H1 (cell line): ENCODE results near the gene HBEGF. TPM values are rescaled to one million over a fixed set of nuclear protein-coding genes. Genes with fewer than 3 reads are reported as not detected.

ENCODE experiments used
- CTCF ChIA-PET: fragments of 300-600 bp; sonication (Branson Sonifier 250); formaldehyde crosslinking; loops from one replicate; lab custom pipeline; 2021; ENCODE audit not compliant: partially characterized antibody; lab: Charles Lee
- POLR2A ChIA-PET: fragments of 300-600 bp; sonication (Branson Sonifier 250); formaldehyde crosslinking; loops from one replicate; lab custom pipeline; 2021; ENCODE audit warnings: inconsistent platforms; ENCODE audit not compliant: partially characterized antibody; lab: Charles Lee
- DNase-seq, 2 experiments: peaks; one replicate each; pipeline versions ENCODE4 v3.0.0 to v3.0.0-alpha.2; 2010 to 2022; ENCODE audit warnings: low spot score in 2 of 2, low read depth in 1 of 2, mixed read lengths in 1 of 2
- FAIRE-seq: peaks from 2 replicates; lab custom pipeline; 2011; peaks lifted over from hg19 to GRCh38; lab: Jason Lieb, UNC
- H2AFZ ChIP-seq: 2 replicates; pipeline ENCODE4 v1.8.1; 2012; ENCODE audit warnings: low read length, inconsistent platforms
- H2AK5ac ChIP-seq: 2 replicates; pipeline ENCODE4 v1.6.1; 2013; ENCODE audit warnings: low read depth, low read length
- H2BK120ac ChIP-seq: replicated peaks from 2 replicates; pipeline ENCODE3; 2013; ENCODE audit warnings: low read depth, low read length, inconsistent platforms
- H2BK12ac ChIP-seq: 2 replicates; pipeline ENCODE4 v1.6.1; 2013; ENCODE audit warnings: low read depth, low read length
- H2BK15ac ChIP-seq: 2 replicates; pipeline ENCODE4 v1.6.1; 2013; ENCODE audit warnings: low read length
- H2BK20ac ChIP-seq: 2 replicates; pipeline ENCODE4 v1.6.1; 2013; ENCODE audit warnings: low read length
- H2BK5ac ChIP-seq: 2 replicates; pipeline ENCODE4 v1.6.1; 2013; ENCODE audit warnings: low read depth, low read length
- H3K14ac ChIP-seq: 2 replicates; pipeline ENCODE4 v1.6.1; 2013; ENCODE audit warnings: inconsistent platforms; ENCODE audit not compliant: insufficient read length
- H3K18ac ChIP-seq: 2 replicates; pipeline ENCODE4 v1.6.1; 2013; ENCODE audit warnings: low read length; ENCODE audit errors: extremely low read depth
- H3K23ac ChIP-seq: 2 replicates; pipeline ENCODE4 v1.6.1; 2013; ENCODE audit warnings: inconsistent platforms; ENCODE audit not compliant: insufficient read length
- H3K23me2 ChIP-seq: 2 replicates; pipeline ENCODE4 v1.6.1; 2013; ENCODE audit warnings: low read depth, low read length
- H3K27ac ChIP-seq: 2 replicates; pipeline ENCODE4 v1.6.1; 2011; ENCODE audit warnings: low read depth, low read length, inconsistent platforms
- H3K27me3 ChIP-seq, 4 experiments: replicated peaks in 1 of 4; 1 replicate in 1 of 4; 2 replicates in 3 of 4; pipeline versions ENCODE4 v1.6.1 to v1.8.1; 2011 to 2013; ENCODE audit warnings: low read length in 3 of 4, mild to moderate bottlenecking in 3 of 4, inconsistent platforms in 2 of 4, mixed read lengths in 2 of 4, moderate library complexity in 1 of 4; ENCODE audit not compliant: control insufficient read depth in 3 of 4, insufficient read depth in 3 of 4; ENCODE audit errors: extremely low read depth in 1 of 4
- H3K36me3 ChIP-seq, 4 experiments: 2 replicates each; pipeline versions ENCODE4 v1.6.1 to v1.8.1; 2011 to 2013; ENCODE audit warnings: mild to moderate bottlenecking in 4 of 4, low read length in 3 of 4, moderate library complexity in 2 of 4, control low read depth in 1 of 4, inconsistent platforms in 1 of 4; ENCODE audit not compliant: insufficient read depth in 4 of 4, control insufficient read depth in 2 of 4
- H3K4ac ChIP-seq: replicated peaks from 2 replicates; pipeline ENCODE3; 2013; ENCODE audit warnings: low read length, low read depth, mixed read lengths, inconsistent platforms; ENCODE audit not compliant: insufficient read length
- H3K4me1 ChIP-seq, 4 experiments: replicated peaks in 1 of 4; 1 replicate in 1 of 4; 2 replicates in 3 of 4; pipeline versions ENCODE4 v1.6.1 to v1.8.1; 2011 to 2013; ENCODE audit warnings: low read length in 3 of 4, inconsistent platforms in 2 of 4, mixed read lengths in 1 of 4; ENCODE audit not compliant: insufficient read depth in 4 of 4, control insufficient read depth in 3 of 4
- H3K4me2 ChIP-seq, 2 experiments: 2 replicates each; pipeline versions ENCODE4 v1.6.1 to v1.8.1; 2011 to 2013; ENCODE audit warnings: low read depth in 2 of 2, low read length in 2 of 2, control low read depth in 1 of 2, inconsistent platforms in 1 of 2, mild to moderate bottlenecking in 1 of 2; ENCODE audit not compliant: insufficient read depth in 1 of 2
- H3K4me3 ChIP-seq, 4 experiments: fragments of 200-600, 300-600 bp in 1 of 4; sonication (generic), shearing (Covaris generic), sonication (Bioruptor Twin) in 1 of 4; 2 replicates each; pipeline versions ENCODE4 v1.5.1 to v1.8.1; 2011 to 2016; ENCODE audit warnings: low read length in 4 of 4, low read depth in 3 of 4, control low read depth in 2 of 4, inconsistent platforms in 2 of 4, mild to moderate bottlenecking in 2 of 4, mixed read lengths in 1 of 4, moderate library complexity in 1 of 4; ENCODE audit not compliant: insufficient read depth in 2 of 4; ENCODE audit errors: extremely low read depth in 1 of 4
- H3K56ac ChIP-seq: replicated peaks from 2 replicates; pipeline ENCODE3; 2013; ENCODE audit warnings: low read depth, mild to moderate bottlenecking, mixed read lengths, low read length, inconsistent platforms; ENCODE audit not compliant: insufficient read length
- H3K79me1 ChIP-seq: 2 replicates; pipeline ENCODE4 v1.6.1; 2013; ENCODE audit warnings: low read depth, low read length, control low read depth
- H3K79me2 ChIP-seq, 2 experiments: 2 replicates each; pipeline versions ENCODE4 v1.6.1 to v1.8.1; 2012 to 2013; ENCODE audit warnings: low read length in 2 of 2, mild to moderate bottlenecking in 2 of 2, inconsistent platforms in 1 of 2; ENCODE audit not compliant: insufficient read depth in 2 of 2, control insufficient read depth in 1 of 2
- H3K9ac ChIP-seq, 4 experiments: replicated peaks in 1 of 4; 1 replicate in 1 of 4; 2 replicates in 3 of 4; pipeline versions ENCODE4 v1.6.1 to v1.8.1; 2011 to 2013; ENCODE audit warnings: low read depth in 3 of 4, low read length in 3 of 4, control low read depth in 2 of 4, mild to moderate bottlenecking in 2 of 4, moderate library complexity in 2 of 4, inconsistent platforms in 1 of 4; ENCODE audit errors: extremely low read depth in 1 of 4
- H3K9me3 ChIP-seq, 2 experiments: 2 replicates each; pipeline versions ENCODE4 v1.6.1 to v1.8.1; 2012 to 2013; ENCODE audit warnings: mild to moderate bottlenecking in 2 of 2, moderate library complexity in 2 of 2, control low read depth in 1 of 2, inconsistent platforms in 1 of 2, low read depth in 1 of 2, low read length in 1 of 2, mixed read lengths in 1 of 2; ENCODE audit not compliant: insufficient read depth in 2 of 2
- H4K20me1 ChIP-seq, 2 experiments: replicated peaks in 1 of 2; 2 replicates each; pipeline versions ENCODE3 to v1.8.1; 2011 to 2013; ENCODE audit warnings: inconsistent platforms in 2 of 2, low read length in 2 of 2, mild to moderate bottlenecking in 1 of 2; ENCODE audit not compliant: insufficient read depth in 2 of 2, control insufficient read depth in 1 of 2
- H4K5ac ChIP-seq: 2 replicates; pipeline ENCODE4 v1.6.1; 2013; ENCODE audit warnings: low read length, low read depth, mixed read lengths, inconsistent platforms; ENCODE audit not compliant: insufficient read length
- H4K8ac ChIP-seq: 2 replicates; pipeline ENCODE4 v1.8.0; 2013; ENCODE audit warnings: mild to moderate bottlenecking, moderate library complexity, low read length, inconsistent platforms; ENCODE audit not compliant: insufficient read depth; ENCODE audit errors: extremely low read depth
- H4K91ac ChIP-seq: replicated peaks from 2 replicates; pipeline ENCODE3; 2013; ENCODE audit warnings: low read length, mixed read lengths, inconsistent platforms; ENCODE audit not compliant: insufficient read length
- WGBS, 2 experiments: shearing (Covaris generic) in 1 of 2; methylation state at CpG; one replicate each; pipeline versions ENCODE4 v1.1.6 to v1.1.7; 2013 to 2015; ENCODE audit warnings: low lambda C conversion rate in 2 of 2, mixed read lengths in 2 of 2, inconsistent platforms in 1 of 2, low coverage in 1 of 2, missing lambda C conversion rate in 1 of 2; ENCODE audit not compliant: insufficient replicate concordance in 2 of 2, insufficient coverage in 1 of 2, insufficient read length in 1 of 2; ENCODE audit errors: extremely low coverage in 1 of 2, missing lambda C conversion rate in 1 of 2; 5-methylcytosine and 5-hydroxymethylcytosine counted together
- polyA plus RNA-seq, 7 experiments: library from polyadenylated mRNA; depleted of rRNA in 3 of 7; stranded (reverse) in 5 of 7; unstranded in 2 of 7; fragments of >200 nt in 5 of 7; fragments of 200-250 nt in 2 of 7; gene quantifications; 1 replicate in 5 of 7; 2 replicates in 1 of 7; 4 replicates in 1 of 7; pipeline versions ENCODE4 v1.2.1 to v1.2.3, GENCODE V29; 2011 to 2013; ENCODE audit warnings: missing spikeins in 2 of 7, mixed read lengths in 2 of 7
- total RNA-seq: library from RNA; stranded (reverse); fragmentation: NEBNext Ultra II Directional; extraction: Animal tissue kit (Norgen Biotek cat#: 25700); gene quantifications from 2 replicates; pipeline ENCODE4 v1.2.1, GENCODE V29; 2021
- TF ChIP-seq, protein P1 (sequence below), 3 experiments: IDR thresholded peaks; 1 replicate in 2 of 3; 2 replicates in 1 of 3; pipeline versions ENCODE4 v1.5.1 to v1.6.1; 2011; ENCODE audit warnings: low read length in 3 of 3, mild to moderate bottlenecking in 3 of 3, inconsistent platforms in 2 of 3, low read depth in 1 of 3, moderate library complexity in 1 of 3; ENCODE audit not compliant: insufficient read depth in 1 of 3; ENCODE audit errors: control extremely low read depth in 1 of 3

The HBEGF gene
- total and polyA plus RNA-seq, 2 of the 8 experiments (the other 6 are each of a cell fraction or from before 2014, with no cell fraction given): 2.4 to 2.5 TPM

- Histone ChIP-seq H2AK5ac (no peak overlapping the region), H4K8ac (no peak overlapping the region), H3K23ac (no peak overlapping the region), H4K20me1 (no peaks in the 10 kb centered on the region), H3K56ac (no peak overlapping the region), H3K36me3 (no peaks in the 10 kb centered on the region), H2BK5ac (no peak overlapping the region), H3K14ac (no peak overlapping the region), H3K79me1 (no peaks in the 10 kb centered on the region), H2BK20ac (no peak overlapping the region), H3K27me3 (peaks cover 0 to 7% (median 2%) of the 10 kb centered on the region in 4 experiments; a peak in 2 of 7 replicates), H2AFZ (no peak overlapping the region), H3K4me2 (no peak overlapping the region), H3K4me3 (no peak overlapping the region), H3K27ac (no peak overlapping the region)
- CTCF ChIA-PET: interaction anchor here (1.0 to 5.8 kb wide), 8 partner anchors 10 to 125 kb away, joined by 3 to 135 read pairs (median 24); partner anchors contain the start of gene HBEGF
- WGBS, 2 experiments: 83% methylated on average over 7 of the region's 7 CpGs; no CpG with 5 or more reads in 1 of the 2 experiments
- TF ChIP-seq, protein P1, sequence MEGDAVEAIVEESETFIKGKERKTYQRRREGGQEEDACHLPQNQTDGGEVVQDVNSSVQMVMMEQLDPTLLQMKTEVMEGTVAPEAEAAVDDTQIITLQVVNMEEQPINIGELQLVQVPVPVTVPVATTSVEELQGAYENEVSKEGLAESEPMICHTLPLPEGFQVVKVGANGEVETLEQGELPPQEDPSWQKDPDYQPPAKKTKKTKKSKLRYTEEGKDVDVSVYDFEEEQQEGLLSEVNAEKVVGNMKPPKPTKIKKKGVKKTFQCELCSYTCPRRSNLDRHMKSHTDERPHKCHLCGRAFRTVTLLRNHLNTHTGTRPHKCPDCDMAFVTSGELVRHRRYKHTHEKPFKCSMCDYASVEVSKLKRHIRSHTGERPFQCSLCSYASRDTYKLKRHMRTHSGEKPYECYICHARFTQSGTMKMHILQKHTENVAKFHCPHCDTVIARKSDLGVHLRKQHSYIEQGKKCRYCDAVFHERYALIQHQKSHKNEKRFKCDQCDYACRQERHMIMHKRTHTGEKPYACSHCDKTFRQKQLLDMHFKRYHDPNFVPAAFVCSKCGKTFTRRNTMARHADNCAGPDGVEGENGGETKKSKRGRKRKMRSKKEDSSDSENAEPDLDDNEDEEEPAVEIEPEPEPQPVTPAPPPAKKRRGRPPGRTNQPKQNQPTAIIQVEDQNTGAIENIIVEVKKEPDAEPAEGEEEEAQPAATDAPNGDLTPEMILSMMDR (IDR thresholded peaks at IDR 0.05; ENCODE audit: control extremely low read depth in 1 of 3, insufficient read depth in 1 of 3, low read depth in 1 of 3, low read length in 3 of 3): no peak
- TF ChIP-seq, all 59 proteins: peak for 0
- Histone ChIP-seq H3K18ac (no peak overlapping the region), H2BK120ac (no peak overlapping the region), H3K4ac (no peak overlapping the region), H3K4me1 (peaks cover 0 to 11% (median under 1%) of the 10 kb centered on the region in 4 experiments; a peak in 4 of 7 replicates), H2BK15ac (no peak overlapping the region), H4K5ac (no peak overlapping the region), H2BK12ac (no peak overlapping the region), H3K9me3 (no peaks in the 10 kb centered on the region), H3K23me2 (no peaks in the 10 kb centered on the region; the same call in 1 of the 2 replicates), H4K91ac (no peak overlapping the region), H3K9ac (no peak overlapping the region), H3K79me2 (no peaks in the 10 kb centered on the region)
- no peak for FAIRE-seq
- DNase-seq: no peak
- POLR2A ChIA-PET: interaction anchor here (0.9 to 1.2 kb wide), 2 partner anchors 16 to 120 kb away, joined by 3 to 6 read pairs; no protein-coding TSS in a partner anchor
These were observed 14.5 kb upstream of the HBEGF start for GRCh38 chr5:140360681-140361479.
